8988T (cell line): ENCODE results near the gene LCE2A.
"Not testable (repeated sequence)": the region's sequence is repeated elsewhere in the genome, so short reads cannot be mapped to it uniquely, and the experiment has no call there.

Source experiments
- DNase-seq: peaks from one replicate; pipeline ENCODE4 v3.0.0; 2011

LCE2A gene, protein sequence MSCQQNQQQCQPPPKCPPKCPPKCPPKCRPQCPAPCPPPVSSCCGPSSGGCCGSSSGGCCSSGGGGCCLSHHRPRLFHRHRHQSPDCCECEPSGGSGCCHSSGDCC

DNA sequence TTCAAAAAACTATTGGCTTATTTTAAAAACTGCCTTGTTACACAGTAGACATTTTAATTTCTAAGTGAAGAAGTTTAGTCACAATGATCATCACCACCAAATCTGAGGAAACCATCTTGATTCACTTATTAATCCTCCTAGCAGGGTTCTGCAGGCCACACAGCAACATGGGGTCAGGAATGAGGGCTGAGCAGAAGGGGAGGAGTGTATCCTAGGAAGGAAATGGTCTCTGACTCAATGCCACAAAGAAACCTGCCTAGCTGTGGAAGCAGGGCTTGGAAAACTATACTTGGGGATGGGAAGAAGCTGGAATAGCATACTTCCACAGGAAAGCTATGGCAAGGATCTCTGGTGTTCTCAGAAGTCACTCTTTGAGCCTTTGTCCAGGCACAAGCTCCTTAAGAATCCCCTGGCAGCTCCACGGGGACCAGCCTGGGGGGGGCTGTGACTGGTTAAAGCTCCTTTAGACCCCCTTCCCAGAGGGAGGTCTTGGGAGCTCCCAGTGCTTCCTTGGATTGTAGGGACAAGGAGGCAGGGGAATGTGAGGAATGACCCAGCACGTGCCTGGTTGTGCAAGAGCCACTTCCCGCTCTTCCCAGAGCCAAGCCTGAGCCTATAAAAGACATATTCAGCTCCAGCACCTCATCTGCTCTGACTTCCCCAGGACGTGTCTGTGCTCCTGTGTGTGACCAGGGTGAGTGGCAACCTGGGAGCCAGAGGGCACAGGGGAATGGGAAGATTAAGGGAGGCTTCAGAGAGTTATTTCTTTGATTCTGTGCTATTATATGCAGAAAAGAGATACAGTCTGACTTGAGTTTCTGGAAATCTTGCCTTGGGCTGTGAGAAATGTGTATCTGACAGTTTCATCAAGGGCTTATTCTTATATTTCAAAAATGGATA is at the start of gene LCE2A:
LCE2A (plus strand) TSS at position 645 of the 900 bp plus-strand sequence. CDS start 557 bp downstream, outside the sequence.
- DNase-seq, result no peak

DNA sequence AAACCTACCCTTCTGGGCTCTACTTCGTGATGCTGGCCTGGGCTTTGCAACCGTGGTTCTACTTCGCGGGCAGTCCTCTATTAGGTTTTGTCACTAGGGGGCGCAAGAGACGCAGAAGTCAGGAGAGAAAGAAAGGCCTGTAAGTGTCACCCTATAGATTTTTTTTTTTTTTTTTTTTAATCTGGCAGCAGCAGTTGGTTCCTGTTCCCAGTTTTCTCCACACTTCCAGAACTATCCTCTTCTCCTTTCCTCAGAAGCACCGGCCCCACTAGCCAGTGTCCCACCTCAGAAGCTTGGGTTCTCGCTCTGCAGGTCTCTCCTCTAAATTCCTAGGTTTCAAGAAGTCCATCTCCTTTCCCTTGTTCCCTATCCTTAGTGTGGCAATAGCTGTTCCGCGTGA is 44.0 kb upstream of the LCE2A start:
- no peak for DNase-seq

DNA sequence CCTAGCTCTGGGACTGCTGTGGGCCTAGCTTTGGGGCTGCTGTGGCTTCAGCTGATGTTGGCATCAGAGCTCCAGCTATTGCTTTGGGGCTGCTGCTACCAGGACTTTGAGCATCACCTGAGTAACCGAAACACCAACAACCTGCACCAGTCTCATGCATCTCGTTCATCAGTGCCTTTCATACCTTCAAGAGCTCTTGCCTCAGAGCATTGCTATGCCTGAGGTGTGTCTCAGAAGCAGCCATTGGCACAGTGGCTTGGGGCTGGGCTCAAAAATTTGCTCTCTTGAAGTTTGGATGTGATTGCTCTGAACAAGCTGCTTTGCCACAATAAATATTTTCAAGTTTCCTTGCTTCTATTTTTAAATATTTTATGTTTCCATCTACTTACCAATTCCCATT is 41.7 kb upstream of the LCE2A start:
- DNase-seq, result no peak

DNA sequence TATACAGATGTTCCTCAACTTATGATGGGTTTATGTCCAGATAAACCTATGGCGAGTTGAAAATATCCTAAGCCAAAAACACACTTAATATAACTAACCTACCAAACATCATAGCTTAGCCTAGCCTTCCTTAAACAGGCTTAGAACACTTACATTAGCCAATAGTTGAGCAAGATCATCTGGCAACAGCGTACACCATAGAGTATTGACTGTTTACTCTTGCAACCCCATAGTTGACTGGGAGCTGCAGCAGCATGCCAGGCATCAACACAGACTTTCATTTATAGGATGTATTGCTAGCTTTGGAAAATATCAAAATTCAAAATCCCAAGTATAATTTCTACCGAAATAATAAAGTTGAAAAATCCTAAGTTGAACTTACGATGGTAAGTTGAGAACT is 40.5 kb upstream of the LCE2A start:
- DNase-seq, result no peak

DNA sequence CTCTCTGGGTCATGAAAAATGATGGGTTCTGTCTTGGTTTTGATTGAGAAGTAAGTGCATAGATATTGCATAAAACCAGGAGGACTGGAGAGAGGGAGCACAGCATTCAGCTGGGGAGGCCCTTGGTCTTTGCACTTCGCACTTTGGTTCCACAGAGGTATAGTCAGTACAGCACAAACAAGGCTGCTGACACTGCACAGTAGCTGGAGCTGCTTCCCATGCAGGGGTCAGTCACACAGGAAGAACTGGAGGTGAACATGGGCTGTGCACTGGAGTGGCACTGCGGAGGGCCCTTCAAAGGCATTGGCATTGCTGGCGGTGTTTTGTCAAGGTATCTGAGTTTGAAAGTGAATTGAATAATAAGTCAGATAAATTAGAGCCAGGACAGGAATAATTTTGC is 39.5 kb upstream of the LCE2A start:
- DNase-seq, result no peak

DNA sequence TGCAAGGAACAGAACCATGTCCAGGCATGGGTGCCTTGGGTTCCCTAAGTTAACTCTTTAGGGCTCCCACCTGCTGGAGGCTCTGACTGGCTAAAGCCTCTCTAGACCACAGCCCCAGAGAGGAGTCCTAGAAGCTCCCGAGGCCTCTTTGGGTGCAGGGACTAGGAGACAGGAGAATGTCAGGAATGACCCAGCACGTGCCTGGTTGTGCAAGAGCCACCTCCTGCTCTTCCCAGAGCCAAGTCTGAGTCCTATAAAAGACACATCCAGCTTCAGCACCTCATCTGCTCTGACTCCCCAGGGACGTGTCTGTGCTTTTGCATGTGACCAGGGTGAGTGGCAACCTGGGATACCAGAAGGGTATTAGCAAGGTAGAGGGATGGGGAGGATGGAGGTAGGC is 35.0 kb upstream of the LCE2A start, which contains the start of gene LCE2D:
LCE2D (plus strand) TSS at position 283 of the 400 bp plus-strand sequence. CDS start 726 bp downstream, outside the sequence.
- DNase-seq, result no peak

DNA sequence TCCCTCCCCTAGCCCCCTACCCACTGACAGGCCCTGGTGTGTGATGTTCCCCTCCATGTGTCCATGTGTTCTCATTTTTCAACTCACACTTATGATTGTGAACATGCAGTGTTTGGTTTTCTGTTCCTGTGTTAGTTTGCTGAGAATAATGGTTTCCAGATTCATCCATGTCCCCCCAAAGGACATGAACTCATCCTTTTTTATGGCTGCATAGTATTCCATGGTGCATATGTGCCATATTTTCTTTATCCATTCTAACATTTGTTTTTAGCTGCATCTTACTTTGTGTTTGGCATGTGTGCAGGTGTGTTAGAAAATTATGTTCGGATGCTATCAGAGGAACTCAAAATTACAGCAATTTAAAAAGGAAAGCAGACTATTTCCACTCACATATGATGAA is 32.0 kb upstream of the LCE2A start:
- DNase-seq, result not testable (repeated sequence)

DNA sequence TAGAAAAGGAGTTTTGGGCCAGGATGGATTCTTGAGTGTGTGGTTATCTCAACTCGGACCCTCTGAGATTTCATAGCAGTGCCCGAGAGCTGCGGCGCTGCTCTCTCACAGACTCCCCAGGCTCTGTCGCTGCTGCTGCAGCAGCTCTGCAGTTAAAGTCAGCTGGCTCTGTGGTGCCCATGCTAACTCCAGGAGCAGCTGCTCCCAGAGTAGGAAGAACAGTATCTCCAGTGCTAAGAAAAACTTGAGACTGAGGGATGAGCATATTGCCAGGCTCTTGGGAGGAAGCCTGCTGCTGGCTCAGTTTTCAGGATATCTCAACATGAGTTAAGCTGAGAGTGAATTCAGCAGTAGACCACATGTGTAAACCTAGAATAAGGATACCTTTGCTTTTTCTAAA is 30.5 kb upstream of the LCE2A start:
- DNase-seq, result no peak

DNA sequence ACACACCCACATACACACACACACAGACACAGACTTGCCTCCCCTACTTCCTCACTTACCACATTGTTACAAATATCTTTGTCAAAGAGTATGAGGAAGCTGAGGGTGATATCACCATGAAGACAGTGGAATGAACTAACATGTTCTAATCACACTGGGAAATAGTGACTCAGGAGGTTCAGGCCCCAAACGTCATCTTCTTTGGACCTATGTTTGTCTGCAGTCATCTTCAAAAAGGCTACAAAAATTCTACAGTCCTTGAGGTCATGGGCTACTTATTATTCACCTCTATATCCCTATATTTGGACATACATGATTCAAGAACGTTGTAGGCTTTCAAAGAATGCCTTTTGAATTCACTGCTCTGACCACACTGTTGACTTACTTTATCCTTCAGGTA is 25.1 kb upstream of the LCE2A start:
- DNase-seq, result no peak

DNA sequence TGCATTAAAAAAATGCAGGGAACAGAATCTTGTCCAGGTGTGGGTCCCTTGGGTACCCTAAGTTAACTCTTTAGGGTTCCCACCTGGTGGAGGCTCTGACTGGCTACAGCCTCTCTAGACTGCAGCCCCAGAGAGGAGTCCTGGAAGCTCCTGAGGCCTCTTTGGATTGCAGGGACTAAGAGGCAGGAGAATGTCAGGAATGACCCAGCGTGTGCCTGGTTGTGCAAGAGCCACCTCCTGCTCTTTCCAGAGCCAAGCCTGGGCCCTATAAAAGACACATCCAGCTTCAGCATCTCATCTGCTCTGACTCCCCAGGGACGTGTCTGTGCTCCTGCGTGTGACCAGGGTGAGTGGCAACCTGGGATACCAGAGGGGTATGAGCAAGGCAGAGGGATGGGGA is 23.2 kb upstream of the LCE2A start, which contains the start of gene LCE2C:
LCE2C (plus strand) TSS at position 297 of the 400 bp plus-strand sequence. CDS start 737 bp downstream, outside the sequence.
- not testable (repeated sequence) for DNase-seq

DNA sequence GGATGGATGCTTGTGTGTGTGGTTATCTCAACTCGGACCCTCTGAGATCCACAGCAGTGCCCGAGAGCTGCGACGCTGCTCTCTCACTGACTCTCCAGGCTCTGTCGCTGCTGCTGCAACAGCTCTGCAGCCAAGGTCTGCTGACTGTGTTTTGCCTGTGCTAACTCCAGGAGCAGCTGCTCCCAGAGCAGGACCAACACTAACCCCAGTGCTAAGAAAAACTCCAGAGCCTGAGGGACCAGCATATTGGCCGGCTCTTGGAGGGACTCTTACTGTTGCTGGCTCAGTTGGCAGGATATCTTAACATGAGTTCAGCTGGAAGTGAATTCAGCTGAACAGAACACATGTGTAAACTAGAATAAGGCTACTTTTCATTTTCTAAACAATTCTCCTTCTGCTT is 18.7 kb upstream of the LCE2A start:
- no peak for DNase-seq

DNA sequence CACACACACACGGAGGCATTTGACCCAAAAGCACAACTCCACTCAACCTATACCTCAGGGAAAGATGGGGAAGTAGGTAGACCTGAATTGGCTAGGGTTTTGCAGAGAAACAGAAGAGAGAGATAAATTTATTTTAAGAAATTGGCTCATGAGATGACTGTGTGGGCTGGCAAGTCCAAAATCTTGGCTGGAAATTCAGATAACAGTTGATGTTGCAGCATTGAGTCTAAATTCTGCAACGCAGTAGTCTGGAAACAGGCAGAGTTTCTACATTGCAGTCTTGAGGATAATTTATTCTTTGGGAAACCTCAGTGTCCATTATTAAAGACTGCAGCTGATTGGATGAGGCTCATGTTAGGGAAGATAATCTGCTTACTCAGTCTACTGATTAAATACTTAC is 16.5 kb upstream of the LCE2A start:
- DNase-seq, result no peak

DNA sequence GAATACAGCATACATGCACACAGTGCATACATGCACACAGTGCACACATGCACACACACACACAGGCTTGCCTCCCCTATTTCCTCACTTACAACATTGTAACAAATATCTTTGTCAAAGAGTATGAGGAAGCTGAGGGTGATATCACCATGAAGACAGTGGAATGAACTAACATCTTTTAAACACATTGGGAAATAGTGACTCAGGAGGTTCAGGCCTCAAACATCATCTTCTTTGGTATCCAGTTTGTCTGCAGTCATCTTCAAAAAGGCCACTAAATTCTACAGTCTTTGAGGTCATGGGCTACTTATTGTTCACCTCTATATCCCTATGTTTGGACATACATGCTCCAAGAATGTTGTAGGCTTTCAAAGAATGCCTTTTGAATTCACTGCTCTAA is 14.3 kb upstream of the LCE2A start:
- DNase-seq, result no peak

DNA sequence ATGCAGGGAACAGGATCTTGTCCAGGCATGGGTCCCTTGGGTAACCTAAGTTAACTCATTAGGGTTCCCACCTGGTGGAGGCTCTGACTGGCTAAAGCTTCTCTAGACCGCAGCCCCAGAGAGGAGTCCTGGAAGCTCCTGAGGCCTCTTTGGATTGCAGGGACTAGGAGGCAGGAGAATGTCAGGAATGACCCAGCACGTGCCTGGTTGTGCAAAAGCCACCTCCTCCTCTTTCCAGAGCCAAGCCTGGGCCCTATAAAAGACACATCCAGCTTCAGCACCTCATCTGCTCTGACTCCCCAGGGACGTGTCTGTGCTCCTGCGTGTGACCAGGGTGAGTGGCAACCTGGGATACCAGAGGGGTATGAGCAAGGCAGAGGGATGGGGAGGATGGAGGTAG is 12.3 kb upstream of the LCE2A start, which contains the start of gene LCE2B:
LCE2B (plus strand) TSS at position 301 of the 400 bp plus-strand sequence. CDS start 721 bp downstream, outside the sequence.
- not testable (repeated sequence) for DNase-seq

DNA sequence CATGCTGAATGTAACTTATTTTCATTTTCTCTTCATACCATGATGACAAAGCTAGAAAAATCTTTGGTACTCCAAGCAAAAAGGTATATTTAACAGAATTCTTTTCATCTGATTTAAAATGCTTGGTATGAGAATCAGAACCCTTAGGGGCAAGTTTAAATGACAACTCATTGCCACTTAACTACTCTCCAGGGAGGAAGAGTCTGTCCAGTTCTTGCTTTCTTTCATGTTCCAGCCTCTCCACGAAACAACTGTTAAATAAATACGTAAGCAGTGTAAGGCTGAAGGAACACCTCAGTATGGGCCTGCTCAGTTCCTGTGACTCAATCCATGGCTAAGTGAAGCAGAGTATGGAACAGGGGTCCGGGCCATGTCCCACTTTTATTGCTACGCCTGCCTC is 1.6 kb downstream of the LCE2A start:
- DNase-seq, result no peak

DNA sequence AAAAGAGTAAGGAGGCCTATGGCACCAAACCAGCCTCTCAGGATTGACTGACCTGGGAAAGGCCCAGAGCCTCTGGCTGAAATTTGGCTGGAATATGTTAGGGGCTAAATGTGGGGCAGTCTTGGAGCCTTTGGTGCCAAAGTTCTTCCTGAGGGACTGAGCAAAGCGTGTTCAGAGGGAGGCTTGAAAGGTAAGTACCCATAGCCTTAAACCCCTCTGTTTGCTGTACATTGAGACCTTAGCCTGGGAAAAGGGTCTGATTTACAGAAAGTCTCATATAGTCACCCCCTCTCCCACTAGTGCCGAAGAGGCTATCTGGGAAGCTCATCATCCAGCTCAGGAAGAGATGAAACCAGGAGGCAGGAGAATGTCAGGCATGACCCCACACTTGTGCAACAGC is 9.7 kb downstream of the LCE2A start, which contains the start of gene LCE4A:
LCE4A (plus strand) TSS at position 301 of the 400 bp plus-strand sequence. CDS start 916 bp downstream, outside the sequence.
- DNase-seq, result no peak

DNA sequence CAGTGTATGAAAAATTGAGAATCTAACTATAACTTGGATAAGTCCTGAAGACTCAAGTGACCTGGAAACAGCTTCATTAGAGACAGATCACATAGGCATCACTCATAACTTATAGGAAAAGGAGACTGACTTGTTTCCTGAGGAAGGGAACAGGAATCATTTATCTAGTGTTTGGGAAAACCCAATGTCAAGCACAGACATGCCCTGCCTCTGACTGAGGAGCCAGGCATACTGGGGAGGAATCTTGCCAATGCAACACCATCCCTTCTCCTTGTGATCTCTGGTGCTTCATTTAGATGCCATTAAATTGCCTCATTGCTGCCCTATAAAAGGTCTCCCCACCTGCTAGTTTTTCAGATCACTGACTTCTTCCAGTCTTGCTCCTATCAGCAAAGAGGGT is 20.1 kb downstream of the LCE2A start:
- DNase-seq, result no peak

DNA sequence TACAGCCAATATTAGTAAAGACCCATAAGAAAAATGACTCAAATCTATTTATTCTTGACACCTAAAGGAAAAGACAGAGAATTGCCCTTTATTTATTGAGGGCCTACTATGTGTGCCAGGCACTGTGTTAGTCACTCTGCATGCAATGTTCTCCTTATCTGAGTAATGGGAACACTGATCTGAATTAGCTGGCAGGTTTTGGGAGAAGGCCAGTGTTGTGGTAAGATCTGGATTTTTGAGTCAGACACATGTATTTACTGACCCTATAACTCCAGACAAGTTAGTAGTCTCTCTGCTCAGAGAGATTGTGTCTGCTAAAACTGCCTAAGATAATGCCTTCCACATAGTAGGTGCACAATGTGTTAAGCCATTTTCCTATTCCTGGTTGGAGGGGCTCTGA is 27.1 kb downstream of the LCE2A start:
- DNase-seq, result no peak

DNA sequence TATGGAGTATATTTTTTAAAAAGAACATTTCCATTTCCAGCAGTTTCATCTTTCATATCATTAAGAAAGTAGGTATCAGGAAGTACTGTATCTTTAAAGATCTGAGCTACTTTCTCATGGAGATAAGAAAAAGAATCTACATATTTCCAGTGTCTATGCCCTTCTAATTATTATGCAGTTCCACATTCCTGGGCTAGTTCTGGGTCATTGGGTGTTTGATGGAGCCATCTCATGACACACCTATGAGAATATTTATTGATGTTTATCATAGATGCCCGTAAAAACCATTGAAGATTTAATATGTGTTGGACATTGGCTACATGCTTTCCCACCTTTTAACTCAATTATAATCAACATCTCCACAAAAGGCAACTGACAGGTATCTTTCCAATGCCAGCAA is 30.8 kb downstream of the LCE2A start:
- DNase-seq, result no peak

DNA sequence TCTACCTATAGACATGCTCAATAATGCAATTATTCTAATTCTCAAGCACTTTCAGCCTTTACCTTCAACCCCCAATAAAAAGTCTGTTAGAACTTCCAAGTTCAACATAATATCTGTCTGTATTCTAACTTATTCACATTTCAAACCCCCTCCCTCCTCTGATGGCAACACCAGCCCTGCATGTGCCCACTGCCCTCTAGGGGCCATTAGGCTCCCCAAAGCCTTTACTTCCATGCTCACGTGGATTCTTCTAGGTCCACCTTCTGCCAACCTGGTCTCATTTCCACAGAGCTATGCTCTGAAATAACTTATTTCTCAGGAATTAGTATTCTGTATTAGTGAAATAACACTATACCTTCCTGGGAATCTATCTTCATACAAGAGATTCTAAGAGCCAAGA is 37.5 kb downstream of the LCE2A start:
- DNase-seq, result no peak

DNA sequence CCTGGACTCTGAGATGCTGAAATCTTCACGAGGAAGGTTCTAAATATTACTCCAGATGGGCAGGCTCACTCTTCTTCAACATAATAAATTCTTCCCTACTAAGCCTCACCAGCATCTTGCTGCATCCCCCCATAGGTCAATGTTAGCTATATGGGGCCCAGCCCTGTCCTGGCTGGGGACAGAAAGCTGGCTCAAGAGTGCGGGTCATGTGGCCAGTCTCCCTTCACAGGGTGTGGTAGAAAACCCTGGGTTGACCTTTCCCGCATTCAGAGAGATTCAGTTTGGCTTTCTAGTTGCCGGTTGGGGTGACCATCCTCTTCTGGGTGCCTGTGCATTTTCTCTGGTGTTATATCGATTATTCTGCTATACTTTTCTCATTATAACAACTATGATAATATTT is 39.9 kb downstream of the LCE2A start:
- DNase-seq, result no peak

DNA sequence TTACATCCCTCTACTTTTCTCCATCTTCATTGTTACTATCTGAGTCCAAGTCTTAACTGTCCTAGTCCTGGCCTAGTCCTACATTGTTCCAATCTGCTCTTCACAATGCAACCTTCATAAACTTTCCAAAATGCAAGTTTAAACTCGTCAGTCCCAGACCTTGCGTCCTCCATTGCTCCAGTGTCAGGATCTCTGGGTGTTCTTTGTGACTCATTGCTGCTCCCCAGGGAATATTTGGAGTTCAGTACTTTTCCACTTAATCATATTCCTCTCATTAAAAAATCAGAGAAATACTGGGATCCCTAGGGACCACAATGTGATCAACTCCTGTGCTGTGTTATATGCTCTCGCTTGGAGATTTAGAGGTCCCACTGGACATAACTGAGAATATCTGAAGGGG is 41.7 kb downstream of the LCE2A start:
- no peak for DNase-seq

DNA sequence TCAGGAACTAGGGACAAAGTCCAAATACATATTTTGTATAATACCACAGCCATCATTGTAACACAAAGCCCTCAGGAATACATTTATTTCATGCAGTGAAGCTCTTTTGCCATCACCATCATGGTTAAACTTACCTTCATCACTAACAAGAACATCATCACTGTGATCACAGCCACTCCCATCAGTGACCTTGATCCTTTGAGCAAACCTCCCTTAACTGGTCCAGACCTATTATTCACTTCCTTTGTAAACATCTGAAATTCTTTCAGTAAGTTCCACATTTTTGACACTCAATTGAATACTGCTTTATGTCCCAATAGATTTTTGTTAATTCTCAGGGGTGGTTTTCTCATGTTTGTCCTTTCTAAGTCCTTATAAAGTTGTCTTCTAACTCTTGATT is 43.5 kb downstream of the LCE2A start:
- no peak for DNase-seq
